Hepatocyte (in vitro differentiated cells): ENCODE measurements around the gene MEG3. TPM values are rescaled to one million over a fixed set of nuclear protein-coding genes. Genes with fewer than 3 reads are reported as not detected.

ENCODE experiments used
- DNase-seq: peaks from one replicate; pipeline ENCODE4 v3.0.0-alpha.2; 2016; ENCODE audit warnings: low spot score
- H2AFZ ChIP-seq: fragments of 200-600 bp; sonication (generic); 2 replicates; pipeline ENCODE4 v1.6.0; 2016; ENCODE audit warnings: antibody characterized with exemption, mild to moderate bottlenecking
- H3K27ac ChIP-seq: fragments of 200-600 bp; sonication (generic); 2 replicates; pipeline ENCODE4 v1.5.1; 2016; ENCODE audit warnings: mild to moderate bottlenecking
- H3K27me3 ChIP-seq: fragments of 200-600 bp; sonication (generic); 2 replicates; pipeline ENCODE4 v1.6.1; 2016
- H3K36me3 ChIP-seq: fragments of 200-600 bp; sonication (generic); replicated peaks from 2 replicates; pipeline ENCODE4 v1.5.1; 2016; ENCODE audit warnings: low read depth; ENCODE audit not compliant: insufficient read depth
- H3K4me1 ChIP-seq: fragments of 200-600 bp; sonication (generic); 2 replicates; pipeline ENCODE4 v1.5.1; 2016; ENCODE audit warnings: mild to moderate bottlenecking, moderate library complexity; ENCODE audit not compliant: insufficient read depth
- H3K4me2 ChIP-seq: fragments of 200-600 bp; sonication (generic); 2 replicates; pipeline ENCODE4 v1.6.0; 2016
- H3K4me3 ChIP-seq: fragments of 200-600 bp; sonication (generic); 2 replicates; pipeline ENCODE4 v1.5.1; 2016; ENCODE audit warnings: mild to moderate bottlenecking
- H3K79me2 ChIP-seq: fragments of 200-600 bp; sonication (generic); 2 replicates; pipeline ENCODE4 v1.6.0; 2017; ENCODE audit warnings: mild to moderate bottlenecking
- H3K9me2 ChIP-seq: fragments of 200-600 bp; sonication (generic); replicated peaks from 2 replicates; pipeline ENCODE4 v1.6.0; 2017; ENCODE audit warnings: mild to moderate bottlenecking; ENCODE audit not compliant: insufficient read depth
- H3K9me3 ChIP-seq: fragments of 200-600 bp; sonication (generic); 2 replicates; pipeline ENCODE4 v1.5.1; 2016; ENCODE audit warnings: low read depth, mild to moderate bottlenecking
- H4K20me1 ChIP-seq: fragments of 200-600 bp; sonication (generic); 2 replicates; pipeline ENCODE4 v1.6.0; 2016; ENCODE audit warnings: mild to moderate bottlenecking; ENCODE audit not compliant: insufficient read depth, poor library complexity, severe bottlenecking
- CTCF ChIP-seq: fragments of 200-600 bp; sonication (generic); IDR thresholded peaks from 2 replicates; pipeline ENCODE4 v1.5.1; 2016; ENCODE audit warnings: antibody characterized with exemption, mild to moderate bottlenecking; ENCODE audit not compliant: poor library complexity
- EZH2 ChIP-seq: fragments of 200-600 bp; sonication (generic); IDR thresholded peaks from 2 replicates; pipeline ENCODE4 v1.6.1; 2016; ENCODE audit warnings: antibody characterized with exemption, mild to moderate bottlenecking, borderline replicate concordance
- EZH2phosphoT487 ChIP-seq: fragments of 200-600 bp; sonication (generic); IDR thresholded peaks from one replicate; pipeline ENCODE4 v1.6.1; 2018; ENCODE audit warnings: antibody characterized with exemption, mild to moderate bottlenecking, low read depth, moderate library complexity; ENCODE audit not compliant: unreplicated experiment, severe bottlenecking
- WGBS: methylation state at CpG from one replicate; pipeline ENCODE4 v1.1.6; 2016; ENCODE audit warnings: low lambda C conversion rate; ENCODE audit errors: missing lambda C conversion rate; 5-methylcytosine and 5-hydroxymethylcytosine counted together
- polyA plus RNA-seq: library from polyadenylated mRNA; unstranded; fragments of >200 nt; fragmentation: Nextera tagmentation; extraction: Ambion mirVana; gene quantifications from 2 replicates; pipeline ENCODE4 v1.2.1, GENCODE V29; 2016
- total RNA-seq: library from RNA; depleted of rRNA; stranded (reverse); fragments of >200 nt; gene quantifications from 2 replicates; pipeline ENCODE4 v1.2.3, GENCODE V29; 2014

The MEG3 gene
- total and polyA plus RNA-seq, 2 experiments from 2014 or later, result not detected

- Histone ChIP-seq H4K20me1 (no peaks in the 10 kb centered on the region), H2AFZ (no peak overlapping the region), H3K79me2 (no peaks in the 10 kb centered on the region), H3K9me3 (no peaks in the 10 kb centered on the region), H3K27ac (no peak overlapping the region), H3K4me2 (no peak overlapping the region), H3K4me1 (peaks cover 29% of the 10 kb centered on the region), H3K4me3 (no peak overlapping the region), H3K36me3 (no peaks in the 10 kb centered on the region), H3K9me2 (no peaks in the 10 kb centered on the region), H3K27me3 (no peaks in the 10 kb centered on the region)
- TF ChIP-seq EZH2, result no peak
- TF ChIP-seq EZH2phosphoT487, result no peak
- TF ChIP-seq CTCF, result no peak
- WGBS, result 92% methylated on average over 2 of the region's 2 CpGs
- DNase-seq, result no peak
These were observed 59.3 kb downstream of the MEG3 start for GRCh38 chr14:100885196-100885595.

- Histone ChIP-seq H3K4me1 (peaks cover 29% of the 10 kb centered on the region), H3K27me3 (no peaks in the 10 kb centered on the region), H3K9me2 (no peaks in the 10 kb centered on the region), H3K27ac (peak overlapping the region; percentile 37), H4K20me1 (no peaks in the 10 kb centered on the region), H2AFZ (no peak overlapping the region), H3K36me3 (no peaks in the 10 kb centered on the region), H3K4me3 (no peak overlapping the region), H3K79me2 (no peaks in the 10 kb centered on the region), H3K4me2 (peak overlapping the region; percentile 17), H3K9me3 (no peaks in the 10 kb centered on the region)
- no peak for DNase-seq
- TF ChIP-seq EZH2phosphoT487, result no peak
- no peak for TF ChIP-seq EZH2
- TF ChIP-seq CTCF, result no peak
- 41% methylated on average over 5 of the region's 5 CpGs for WGBS
These were observed 59.7 kb downstream of the MEG3 start for GRCh38 chr14:100885617-100886016.

GRCh38 chr14:100887728-100888335 is 61.9 kb downstream of the MEG3 start:
- Histone ChIP-seq H3K9me2 (no peaks in the 10 kb centered on the region), H3K4me1 (peaks cover 29% of the 10 kb centered on the region), H3K79me2 (no peaks in the 10 kb centered on the region), H3K9me3 (no peaks in the 10 kb centered on the region), H4K20me1 (no peaks in the 10 kb centered on the region), H3K36me3 (no peaks in the 10 kb centered on the region), H3K27me3 (no peaks in the 10 kb centered on the region), H3K4me2 (no peak overlapping the region), H2AFZ (no peak overlapping the region), H3K4me3 (no peak overlapping the region), H3K27ac (peak overlapping the region; percentile 44)
- TF ChIP-seq EZH2phosphoT487 (no peak), EZH2 (no peak), CTCF (no peak)
- no peak for DNase-seq
- 58% methylated on average over 6 of the region's 6 CpGs for WGBS
